Measurements from ENCODE around the gene NF2.

NF2 gene

GRCh38 chr22:29704528-29705285 is 101.3 kb downstream of the NF2 start:
- DNase-seq = peak; percentile 48

GRCh38 chr22:29705651-29706050 is 102.2 kb downstream of the NF2 start:
- DNase-seq = no peak

- DNase-seq = no peak
Measured at GRCh38 chr22:29706486-29706885, 103.1 kb downstream of the NF2 start.

- no peak for DNase-seq
Measured at GRCh38 chr22:29707010-29707409, 103.6 kb downstream of the NF2 start.

DNA sequence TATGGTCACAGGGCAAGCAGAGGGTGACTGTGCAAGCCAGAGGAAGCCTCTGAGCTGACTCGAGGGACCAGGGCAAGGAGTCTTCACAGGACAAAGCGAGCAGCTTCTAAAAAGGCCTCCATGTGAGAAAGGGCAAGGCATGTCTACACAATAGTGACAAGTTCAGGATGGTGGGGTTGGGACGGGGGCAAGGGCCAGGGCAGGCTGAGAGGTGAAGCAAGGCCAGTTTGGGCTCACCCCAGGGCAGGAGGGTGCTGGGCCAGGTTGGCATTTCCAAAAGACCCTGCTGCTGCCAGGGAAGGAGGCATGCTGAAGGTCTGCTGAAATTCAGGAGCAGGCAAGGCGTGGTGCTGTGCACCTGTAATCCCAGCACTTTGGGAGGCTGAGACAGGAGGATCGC is 104.0 kb downstream of the NF2 start:
- DNase-seq = no peak

- no peak for DNase-seq
Measured at GRCh38 chr22:29710193-29710592, 106.8 kb downstream of the NF2 start.

- peak; percentile 71 for DNase-seq
Measured at GRCh38 chr22:29710922-29711593, 107.6 kb downstream of the NF2 start.

GRCh38 chr22:29712119-29712518 is 108.7 kb downstream of the NF2 start:
- DNase-seq = no peak

GRCh38 chr22:29713156-29713727 is 109.8 kb downstream of the NF2 start:
- DNase-seq = no peak

GRCh38 chr22:29715240-29715639 is 111.8 kb downstream of the NF2 start:
- DNase-seq = no peak

GRCh38 chr22:29715705-29716104 is 112.3 kb downstream of the NF2 start:
- no peak for DNase-seq

GRCh38 chr22:29716814-29717545 is 113.5 kb downstream of the NF2 start:
- DNase-seq = no peak

- no peak for DNase-seq
Measured at GRCh38 chr22:29717789-29718188, 114.4 kb downstream of the NF2 start.

GRCh38 chr22:29718949-29719898 is 115.8 kb downstream of the NF2 start:
- no peak for DNase-seq

DNA sequence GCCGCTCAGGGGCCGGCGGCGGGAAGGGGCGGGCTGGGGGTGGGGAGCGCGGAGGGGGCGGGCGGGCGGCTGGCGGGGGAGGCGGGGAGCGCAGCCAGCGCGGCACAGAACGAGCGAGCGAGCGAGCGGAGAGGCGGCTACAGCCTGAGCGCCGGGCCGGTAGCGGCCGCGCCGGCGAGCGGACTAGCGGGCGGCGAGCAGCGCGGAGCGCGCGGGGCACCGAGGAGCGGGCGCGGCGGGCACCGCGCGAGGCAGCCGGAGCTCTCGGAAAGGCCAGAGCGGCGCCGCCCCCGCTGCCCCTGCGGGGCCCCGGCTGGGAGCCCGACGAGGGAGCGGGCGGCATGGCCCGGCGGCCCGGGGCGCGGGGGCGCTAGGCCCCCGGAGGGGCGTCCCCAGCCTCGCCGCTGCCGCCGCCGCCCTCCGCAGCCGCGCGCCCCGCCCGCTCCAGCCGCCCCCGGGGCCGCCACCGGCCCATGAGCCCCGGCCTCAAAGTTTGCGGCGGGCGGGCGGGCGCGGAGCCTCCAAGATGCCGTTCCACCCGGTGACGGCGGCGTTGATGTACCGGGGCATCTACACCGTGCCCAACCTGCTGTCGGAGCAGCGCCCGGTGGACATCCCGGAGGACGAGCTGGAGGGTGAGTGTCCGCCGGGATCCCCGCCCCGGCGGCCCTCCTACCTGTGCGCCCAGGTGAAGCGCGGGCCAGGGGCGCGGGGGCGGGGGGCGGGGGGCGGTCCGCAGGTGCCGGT is 116.6 kb downstream of the NF2 start, which contains the start of gene CABP7:
Gene CABP7, plus strand, starts transcription at position 105 of the 747 bp plus-strand sequence. Its CDS starts 422 bp downstream, at position 527.
- no peak for DNase-seq

- no peak for DNase-seq
Measured at GRCh38 chr22:29720811-29721323, 117.4 kb downstream of the NF2 start.

DNA sequence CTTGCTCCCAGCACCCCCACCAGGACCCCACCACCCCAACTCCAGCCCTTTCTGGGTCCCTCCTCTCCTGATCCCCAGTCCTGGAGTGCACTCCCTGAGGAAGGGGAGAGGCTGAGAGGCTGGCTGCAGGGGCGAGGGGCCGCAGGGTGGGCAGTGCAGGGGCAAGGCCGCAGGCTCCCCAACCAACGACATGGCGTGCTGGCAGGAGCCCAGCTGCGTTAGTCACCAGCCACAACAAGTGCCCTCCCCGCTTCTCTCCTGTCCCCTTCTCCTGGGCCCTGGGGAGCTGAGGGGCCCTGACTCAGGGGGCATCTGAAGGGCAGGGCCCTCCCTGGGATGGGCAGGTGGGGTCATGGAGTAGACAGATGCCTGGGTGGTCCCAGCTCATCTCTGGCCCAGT is 118.7 kb downstream of the NF2 start:
- no peak for DNase-seq

GRCh38 chr22:29722587-29722986 is 119.2 kb downstream of the NF2 start:
- DNase-seq = no peak

GRCh38 chr22:29723766-29724165 is 120.3 kb downstream of the NF2 start:
- no peak for DNase-seq

DNA sequence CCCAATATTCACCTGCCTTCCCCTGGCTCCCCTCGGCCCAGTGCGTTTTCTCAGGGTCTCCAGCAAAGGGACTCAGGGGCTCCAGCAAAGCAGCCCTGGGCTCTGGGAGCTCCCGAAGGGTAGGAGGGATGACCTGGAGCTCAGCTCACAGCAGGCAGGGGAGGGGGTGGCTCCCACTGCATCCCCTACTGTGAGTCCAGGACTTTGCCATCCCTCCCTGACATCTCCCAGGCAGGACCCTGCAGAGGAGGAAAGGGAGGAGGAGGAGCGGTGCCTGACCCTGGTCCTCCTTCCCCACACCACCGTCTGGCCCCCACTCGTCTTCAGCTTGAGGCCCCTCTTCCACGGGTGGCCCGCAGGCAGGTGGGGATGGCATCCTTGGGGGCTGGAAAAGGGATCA is 121.4 kb downstream of the NF2 start:
- no peak for DNase-seq

GRCh38 chr22:29726106-29726505 is 122.7 kb downstream of the NF2 start:
- DNase-seq = no peak

Measured in NCI-H2029 (cell line).